Left ventricle myocardium superior (tissue), 1 donor: ENCODE measurements around the gene RAB14. TPM values are rescaled to one million over a fixed set of nuclear protein-coding genes. Genes with fewer than 3 reads are reported as not detected.
"Not testable (repeated sequence)": the region's sequence is repeated elsewhere in the genome, so short reads cannot be mapped to it uniquely, and the experiment has no call there.

ENCODE experiments used
- ATAC-seq: fragments of 200-7000 bp; cut with Tn5 transposase; one replicate; pipeline ENCODE4 v1.9.1; 2020; ENCODE audit warnings: mild to moderate bottlenecking, moderate library complexity
- DNase-seq: peaks from one replicate; pipeline ENCODE4 v3.0.0-alpha.2; 2020
- intact Hi-C: fragments of 100-400 bp; cut with micrococcal nuclease; formaldehyde crosslinking; loops from one replicate; pipeline ENCODE4 v1.11.0; 2022
- total RNA-seq: library from RNA; stranded (reverse); fragmentation: NEBNext Ultra II Directional; extraction: Animal tissue kit (Norgen Biotek cat#: 25700); gene quantifications from one replicate; pipeline ENCODE4 v1.2.1, GENCODE V29; 2021
- donor health status: DM: no; HTN: yes; CAD: no; lungs with severe emphysema.

Gene RAB14
- total RNA-seq, 1 donor from 2014 or later = 57.7 TPM

DNA sequence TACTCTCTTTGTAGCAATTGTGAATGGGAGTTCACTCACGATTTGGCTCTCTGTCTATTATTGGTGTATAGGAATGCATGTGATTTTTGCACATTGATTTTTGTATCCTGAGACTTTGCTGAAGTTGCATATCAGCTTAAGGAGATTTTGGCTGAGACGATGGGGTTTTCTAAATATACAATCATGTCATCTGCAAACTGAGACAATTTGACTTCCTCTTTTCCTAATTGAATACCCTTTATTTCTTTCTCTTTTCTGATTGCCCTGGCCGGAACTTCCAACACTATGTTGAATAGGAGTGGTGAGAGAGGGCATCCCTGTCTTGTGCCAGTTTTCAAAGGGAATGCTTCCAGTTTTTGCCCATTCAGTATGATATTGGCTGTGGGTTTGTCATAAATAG lies 72.3 kb downstream of the RAB14 start:
- ATAC-seq, DNase-seq, intact Hi-C loops: not testable (repeated sequence)

Other genes starting within 250 kb of the RAB14 start
- gene C5, start 151.6 kb downstream of the RAB14 start, total RNA-seq = 0.69 TPM
- gene CNTRL, start 126.9 kb downstream of the RAB14 start, total RNA-seq = 4.2 TPM
- 717 TPM for gene GSN, start 66.3 kb upstream of the RAB14 start, total RNA-seq
- 153 TPM for gene STOM, start 168.4 kb upstream of the RAB14 start, total RNA-seq